Astrocyte (in vitro differentiated cells and primary cell): ENCODE results near the gene CYP19A1. TPM values are rescaled to one million over a fixed set of nuclear protein-coding genes. Genes with fewer than 3 reads are reported as not detected.

Source experiments
- DNase-seq: peaks from one replicate; pipeline ENCODE4 v3.0.0-alpha.2; 2010; ENCODE audit warnings: low read depth
- FAIRE-seq: peaks from 2 replicates; lab custom pipeline; 2011; peaks lifted over from hg19 to GRCh38; lab: Jason Lieb, UNC
- H2AFZ ChIP-seq: 2 replicates; pipeline ENCODE4 v1.6.0; 2012; ENCODE audit warnings: low read depth, low read length, inconsistent platforms
- H3K27ac ChIP-seq: 2 replicates; pipeline ENCODE4 v1.5.1; 2011; ENCODE audit warnings: low read depth, low read length, inconsistent platforms
- H3K27me3 ChIP-seq: 2 replicates; pipeline ENCODE4 v1.6.0; 2011; ENCODE audit warnings: low read length, inconsistent platforms; ENCODE audit not compliant: insufficient read depth
- H3K36me3 ChIP-seq: 2 replicates; pipeline ENCODE4 v1.5.1; 2011; ENCODE audit warnings: low read length, inconsistent platforms; ENCODE audit not compliant: insufficient read depth
- H3K4me1 ChIP-seq: 2 replicates; pipeline ENCODE4 v1.5.1; 2011; ENCODE audit warnings: low read length, inconsistent platforms; ENCODE audit not compliant: insufficient read depth
- H3K4me2 ChIP-seq: 2 replicates; pipeline ENCODE4 v1.6.0; 2012; ENCODE audit warnings: low read length, inconsistent platforms
- H3K4me3 ChIP-seq: 2 replicates; pipeline ENCODE4 v1.5.1; 2011; ENCODE audit warnings: low read depth, mild to moderate bottlenecking, low read length, inconsistent platforms; ENCODE audit not compliant: insufficient read depth
- H3K79me2 ChIP-seq: 2 replicates; pipeline ENCODE4 v1.6.0; 2012; ENCODE audit warnings: mild to moderate bottlenecking, low read length, inconsistent platforms; ENCODE audit not compliant: insufficient read depth
- H3K9ac ChIP-seq: 2 replicates; pipeline ENCODE4 v1.6.0; 2012; ENCODE audit warnings: mild to moderate bottlenecking, low read length, inconsistent platforms
- H3K9me3 ChIP-seq: 2 replicates; pipeline ENCODE4 v1.5.1; 2012; ENCODE audit warnings: low read depth, mild to moderate bottlenecking, low read length, inconsistent platforms; ENCODE audit not compliant: insufficient read depth
- H4K20me1 ChIP-seq: 2 replicates; pipeline ENCODE4 v1.6.0; 2012; ENCODE audit warnings: low read length, inconsistent platforms; ENCODE audit not compliant: insufficient read depth
- H3K27ac Mint-ChIP-seq: one replicate; pipeline ENCODE4 v1.8.0; 2021; ENCODE audit warnings: mild to moderate bottlenecking, mixed read lengths; ENCODE audit not compliant: unreplicated experiment
- H3K27me3 Mint-ChIP-seq: one replicate; pipeline ENCODE4 v1.8.0; 2021; ENCODE audit warnings: low read depth, mixed read lengths; ENCODE audit not compliant: unreplicated experiment
- H3K36me3 Mint-ChIP-seq: one replicate; pipeline ENCODE4 v1.8.0; 2021; ENCODE audit warnings: low read depth, mixed read lengths; ENCODE audit not compliant: unreplicated experiment
- H3K4me1 Mint-ChIP-seq: one replicate; pipeline ENCODE4 v1.8.0; 2021; ENCODE audit warnings: low read depth, mixed read lengths; ENCODE audit not compliant: unreplicated experiment
- H3K4me3 Mint-ChIP-seq: one replicate; pipeline ENCODE4 v1.8.0; 2021; ENCODE audit warnings: mild to moderate bottlenecking, moderate library complexity, mixed read lengths; ENCODE audit not compliant: unreplicated experiment
- H3K9me3 Mint-ChIP-seq: one replicate; pipeline ENCODE4 v1.8.0; 2021; ENCODE audit warnings: mild to moderate bottlenecking, mixed read lengths; ENCODE audit not compliant: unreplicated experiment
- EZH2 ChIP-seq: IDR thresholded peaks from 2 replicates; pipeline ENCODE4 v1.6.1; 2012; ENCODE audit warnings: mild to moderate bottlenecking, low read length, inconsistent platforms; ENCODE audit not compliant: insufficient read depth
- total RNA-seq: library from RNA; stranded (reverse); gene quantifications from 2 replicates; pipeline ENCODE4 v1.2.1, GENCODE V29; 2021
- TF ChIP-seq, protein P1 (sequence below): IDR thresholded peaks from 2 replicates; pipeline ENCODE4 v1.5.1; 2011; ENCODE audit warnings: low read depth, mild to moderate bottlenecking, inconsistent platforms, low read length, moderate library complexity; ENCODE audit not compliant: insufficient read depth

The CYP19A1 gene
- total RNA-seq, 1 donor from 2014 or later = 0.75 TPM

DNA sequence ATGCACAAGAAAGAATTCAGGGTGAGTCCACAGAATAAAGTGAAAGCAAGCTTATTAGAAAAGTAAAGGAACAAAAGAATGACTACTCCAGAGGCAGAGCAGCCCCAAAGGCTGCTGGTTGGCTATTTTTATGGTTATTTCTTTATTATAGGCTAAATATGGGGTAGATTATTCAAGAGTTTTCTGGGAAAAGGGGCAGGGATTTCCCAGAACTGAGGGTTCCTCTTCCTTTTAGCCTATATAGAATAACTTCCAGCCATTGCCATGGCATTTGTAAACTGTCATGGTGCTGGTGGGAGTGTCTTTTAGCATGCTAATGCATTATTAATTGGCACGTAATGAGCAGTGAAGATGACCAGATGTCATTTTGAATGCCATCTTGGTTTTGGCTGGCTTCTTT is 16.7 kb upstream of the CYP19A1 start:
- no peaks in the 10 kb centered on the region for H3K36me3 Mint-ChIP-seq
- Histone ChIP-seq H3K4me2 (no peak overlapping the region), H2AFZ (no peak overlapping the region), H3K9ac (no peak overlapping the region), H3K4me3 (no peak overlapping the region), H3K27me3 (peaks cover 33% of the 10 kb centered on the region), H3K9me3 (no peaks in the 10 kb centered on the region), H3K27ac (no peak overlapping the region), H4K20me1 (no peaks in the 10 kb centered on the region), H3K36me3 (no peaks in the 10 kb centered on the region), H3K4me1 (no peaks in the 10 kb centered on the region), H3K79me2 (no peaks in the 10 kb centered on the region)
- H3K27ac Mint-ChIP-seq = no peak overlapping the region
- no peaks in the 10 kb centered on the region for H3K9me3 Mint-ChIP-seq
- DNase-seq = no peak
- no peak overlapping the region for H3K4me3 Mint-ChIP-seq
- no peak for TF ChIP-seq EZH2
- TF ChIP-seq, protein P1, sequence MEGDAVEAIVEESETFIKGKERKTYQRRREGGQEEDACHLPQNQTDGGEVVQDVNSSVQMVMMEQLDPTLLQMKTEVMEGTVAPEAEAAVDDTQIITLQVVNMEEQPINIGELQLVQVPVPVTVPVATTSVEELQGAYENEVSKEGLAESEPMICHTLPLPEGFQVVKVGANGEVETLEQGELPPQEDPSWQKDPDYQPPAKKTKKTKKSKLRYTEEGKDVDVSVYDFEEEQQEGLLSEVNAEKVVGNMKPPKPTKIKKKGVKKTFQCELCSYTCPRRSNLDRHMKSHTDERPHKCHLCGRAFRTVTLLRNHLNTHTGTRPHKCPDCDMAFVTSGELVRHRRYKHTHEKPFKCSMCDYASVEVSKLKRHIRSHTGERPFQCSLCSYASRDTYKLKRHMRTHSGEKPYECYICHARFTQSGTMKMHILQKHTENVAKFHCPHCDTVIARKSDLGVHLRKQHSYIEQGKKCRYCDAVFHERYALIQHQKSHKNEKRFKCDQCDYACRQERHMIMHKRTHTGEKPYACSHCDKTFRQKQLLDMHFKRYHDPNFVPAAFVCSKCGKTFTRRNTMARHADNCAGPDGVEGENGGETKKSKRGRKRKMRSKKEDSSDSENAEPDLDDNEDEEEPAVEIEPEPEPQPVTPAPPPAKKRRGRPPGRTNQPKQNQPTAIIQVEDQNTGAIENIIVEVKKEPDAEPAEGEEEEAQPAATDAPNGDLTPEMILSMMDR = no peak
- FAIRE-seq = no peak
- H3K27me3 Mint-ChIP-seq = peaks cover 8% of the 10 kb centered on the region
- H3K4me1 Mint-ChIP-seq = no peaks in the 10 kb centered on the region

DNA sequence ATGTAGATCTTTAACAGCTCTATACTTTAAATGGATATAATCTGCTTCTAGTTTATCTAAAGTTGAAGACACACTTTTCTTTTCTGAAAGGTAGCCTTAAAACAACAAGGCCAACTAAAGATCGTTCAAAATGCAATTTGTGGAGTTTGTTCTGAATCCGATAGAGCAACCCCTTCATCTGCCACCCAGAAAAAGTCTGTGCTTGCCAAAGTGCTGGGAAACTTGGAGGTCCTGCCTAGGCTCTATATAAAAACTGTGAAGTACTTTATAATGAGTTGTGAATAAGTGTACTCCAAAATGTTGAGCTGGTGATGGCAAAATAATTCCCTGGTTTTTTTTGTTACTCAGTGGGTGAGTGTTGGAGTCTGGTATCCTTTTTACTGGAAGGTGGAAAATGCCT is 15.6 kb upstream of the CYP19A1 start:
- no peak for DNase-seq
- Mint-ChIP-seq H3K36me3 (no peaks in the 10 kb centered on the region), H3K27ac (no peak overlapping the region), H3K9me3 (no peaks in the 10 kb centered on the region), H3K4me3 (no peak overlapping the region), H3K4me1 (no peaks in the 10 kb centered on the region), H3K27me3 (peaks cover 9% of the 10 kb centered on the region)
- H3K79me2 ChIP-seq = no peaks in the 10 kb centered on the region
- peaks cover 33% of the 10 kb centered on the region for H3K27me3 ChIP-seq
- no peak overlapping the region for H3K9ac ChIP-seq
- TF ChIP-seq, protein P1 = no peak
- TF ChIP-seq EZH2 = no peak
- no peak overlapping the region for H3K27ac ChIP-seq
- H3K9me3 ChIP-seq = no peaks in the 10 kb centered on the region
- H4K20me1 ChIP-seq = no peaks in the 10 kb centered on the region
- no peak for FAIRE-seq
- no peaks in the 10 kb centered on the region for H3K36me3 ChIP-seq
- H3K4me1 ChIP-seq = no peaks in the 10 kb centered on the region
- no peak overlapping the region for H2AFZ ChIP-seq
- no peak overlapping the region for H3K4me2 ChIP-seq
- no peak overlapping the region for H3K4me3 ChIP-seq

DNA sequence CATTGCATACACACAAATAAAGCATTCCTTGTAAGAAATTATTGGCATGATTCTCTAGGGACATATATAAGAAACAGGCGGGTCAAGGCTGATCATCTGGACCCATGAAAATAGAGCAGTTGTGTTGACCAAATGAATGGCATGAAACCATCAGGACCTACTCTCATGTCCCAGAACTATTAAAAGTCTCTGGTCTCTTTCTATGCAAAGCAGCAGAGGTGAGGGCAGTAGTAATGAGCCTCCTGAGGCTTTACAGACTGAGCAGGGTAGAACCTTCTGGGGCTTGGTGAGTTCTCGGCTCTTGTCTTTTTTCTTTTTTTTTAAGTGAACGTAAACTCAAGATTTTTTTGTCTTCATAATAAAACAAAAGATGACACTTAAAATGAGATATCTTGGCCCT is 12.3 kb upstream of the CYP19A1 start:
- no peak for TF ChIP-seq EZH2
- TF ChIP-seq, protein P1 = no peak

More for the DNA sequence above, 12.3 kb upstream of the CYP19A1 start:
- H3K79me2 ChIP-seq = no peaks in the 10 kb centered on the region
- H3K27ac ChIP-seq = no peak overlapping the region
- Mint-ChIP-seq H3K27me3 (peaks cover 9% of the 10 kb centered on the region), H3K4me3 (no peak overlapping the region), H3K9me3 (no peaks in the 10 kb centered on the region), H3K27ac (no peak overlapping the region), H3K4me1 (no peaks in the 10 kb centered on the region), H3K36me3 (no peaks in the 10 kb centered on the region)
- H3K4me2 ChIP-seq = no peak overlapping the region
- H4K20me1 ChIP-seq = no peaks in the 10 kb centered on the region
- DNase-seq = no peak
- no peaks in the 10 kb centered on the region for H3K4me1 ChIP-seq
- no peaks in the 10 kb centered on the region for H3K9me3 ChIP-seq
- peaks cover 31% of the 10 kb centered on the region for H3K27me3 ChIP-seq
- no peak for FAIRE-seq
- H2AFZ ChIP-seq = no peak overlapping the region
- no peak overlapping the region for H3K4me3 ChIP-seq
- no peaks in the 10 kb centered on the region for H3K36me3 ChIP-seq
- no peak overlapping the region for H3K9ac ChIP-seq
